Activated CD4-positive, alpha-beta T cell treated with anti-CD3 and anti-CD28 coated beads, Interleukin-2, amount 10 ng/mL, durations not matched to agents 24 days and 14 days (primary cell): ENCODE results near the gene ZNF320. TPM values are rescaled to one million over a fixed set of nuclear protein-coding genes. Genes with fewer than 3 reads are reported as not detected.

Experiments
- total RNA-seq: library from RNA; stranded (reverse); gene quantifications from 2 replicates; pipeline ENCODE4 v1.2.3, GENCODE V29; 2022

The ZNF320 gene
- total RNA-seq, 1 donor from 2014 or later: 17.8 TPM

Other genes starting within 250 kb of the ZNF320 start
- 15.9 and 18.2 TPM in 2 replicates for gene ZNF611, start 162.6 kb downstream of the ZNF320 start, total RNA-seq
- gene ZNF600, start 110.8 kb downstream of the ZNF320 start, total RNA-seq: 10.6 and 10.7 TPM in 2 replicates
- gene ZNF28, start 76.0 kb downstream of the ZNF320 start, total RNA-seq: 18.0 TPM in 2 replicates
- gene ZNF468, start 40.0 kb downstream of the ZNF320 start, total RNA-seq: 13.3 and 15.9 TPM in 2 replicates
- 4.4 and 6.5 TPM in 2 replicates for gene ZNF888, start 25.8 kb upstream of the ZNF320 start, total RNA-seq
- gene ZNF816, start 65.2 kb upstream of the ZNF320 start, total RNA-seq: 8.9 TPM in 2 replicates
- gene ERVV-1, start 116.3 kb upstream of the ZNF320 start, total RNA-seq: not detected in 2 replicates
- not detected in 2 replicates for gene ERVV-2, start 147.1 kb upstream of the ZNF320 start, total RNA-seq
- gene ZNF160, start 205.8 kb upstream of the ZNF320 start, total RNA-seq: 30.6 and 37.5 TPM in 2 replicates
- gene ZNF415, start 235.3 kb upstream of the ZNF320 start, total RNA-seq: 0.51 and 0.78 TPM in 2 replicates